Colon (tissue), 2 donors: Measurements from ENCODE around the gene SH2B3.
"Not testable (repeated sequence)": the region's sequence is repeated elsewhere in the genome, so short reads cannot be mapped to it uniquely, and the experiment has no call there.

ENCODE experiments used
- FAIRE-seq: peaks from 2 replicates; lab custom pipeline; 2012; peaks lifted over from hg19 to GRCh38; lab: Jason Lieb, UNC
- donor health status: control.
- donor health status: control.

The SH2B3 gene

GRCh38 chr12:111462210-111462769 lies 56.6 kb downstream of the SH2B3 start:
- no peak for FAIRE-seq

GRCh38 chr12:111467092-111467856 lies 61.6 kb downstream of the SH2B3 start:
- no peak for FAIRE-seq

GRCh38 chr12:111467857-111468241 lies 62.1 kb downstream of the SH2B3 start:
- FAIRE-seq, result no peak

- FAIRE-seq, result peak; percentile 14
Measured at GRCh38 chr12:111469401-111469800, 63.7 kb downstream of the SH2B3 start.

- no peak for FAIRE-seq
Measured at GRCh38 chr12:111471236-111471635, 65.5 kb downstream of the SH2B3 start.

GRCh38 chr12:111482462-111482861 lies 76.7 kb downstream of the SH2B3 start:
- no peak for FAIRE-seq

- no peak for FAIRE-seq
Measured at GRCh38 chr12:111488271-111488670, 82.5 kb downstream of the SH2B3 start.

GRCh38 chr12:111488798-111489197 lies 83.1 kb downstream of the SH2B3 start:
- FAIRE-seq, result no peak

- not testable (repeated sequence) for FAIRE-seq
Measured at GRCh38 chr12:111492979-111493378, 87.3 kb downstream of the SH2B3 start.

GRCh38 chr12:111494676-111495075 lies 89.0 kb downstream of the SH2B3 start:
- FAIRE-seq, result no peak
